ENCODE data around the gene STK39.

STK39 gene

GRCh38 chr2:168090366-168091135 lies 156.8 kb downstream of the STK39 start:
- no peak for DNase-seq (ENCODE audit: low read depth in 1 of 2, low spot score in 1 of 2)
- Histone ChIP-seq H3K27me3 (ENCODE audit: insufficient read depth, poor library complexity, severe bottlenecking) (no peaks in the 10 kb centered on the region), H3K27ac (replicated peaks) (no peak overlapping the region), H3K4me3 (replicated peaks; ENCODE audit: insufficient read depth, low read length) (no peak overlapping the region)
- TF ChIP-seq SPI1 (IDR thresholded peaks at IDR 0.05; ENCODE audit: borderline replicate concordance, low read depth) (no peak), POLR2AphosphoS5 (IDR thresholded peaks at IDR 0.05; ENCODE audit: low read depth) (no peak), REST (IDR thresholded peaks at IDR 0.05; ENCODE audit: insufficient replicate concordance, low read depth) (no peak), CTCF (IDR thresholded peaks at IDR 0.05; ENCODE audit: insufficient read depth, low read length) (no peak), GABPA (IDR thresholded peaks at IDR 0.05; ENCODE audit: low read depth) (no peak)

- H3K27ac ChIP-seq (replicated peaks) = no peak overlapping the region
- no peak overlapping the region for H3K4me3 ChIP-seq (replicated peaks; ENCODE audit: insufficient read depth, low read length)
- DNase-seq (ENCODE audit: low read depth in 1 of 2, low spot score in 1 of 2) = no peak
- TF ChIP-seq CTCF (IDR thresholded peaks at IDR 0.05; ENCODE audit: insufficient read depth, low read length) = no peak
- no peak for TF ChIP-seq POLR2AphosphoS5 (IDR thresholded peaks at IDR 0.05; ENCODE audit: low read depth)
- TF ChIP-seq GABPA (IDR thresholded peaks at IDR 0.05; ENCODE audit: low read depth) = no peak
- peak; percentile 53; the same call in 1 of the 2 replicates for TF ChIP-seq SPI1 (IDR thresholded peaks at IDR 0.05; ENCODE audit: borderline replicate concordance, low read depth)
- TF ChIP-seq REST (IDR thresholded peaks at IDR 0.05; ENCODE audit: insufficient replicate concordance, low read depth) = no peak
- no peaks in the 10 kb centered on the region for H3K27me3 ChIP-seq (ENCODE audit: insufficient read depth, poor library complexity, severe bottlenecking)
Measured at GRCh38 chr2:168089200-168089599, 158.2 kb downstream of the STK39 start.

GRCh38 chr2:168087401-168087800 lies 160.0 kb downstream of the STK39 start:
- TF ChIP-seq CTCF (IDR thresholded peaks at IDR 0.05; ENCODE audit: insufficient read depth, low read length) (no peak), POLR2AphosphoS5 (IDR thresholded peaks at IDR 0.05; ENCODE audit: low read depth) (no peak), SPI1 (IDR thresholded peaks at IDR 0.05; ENCODE audit: borderline replicate concordance, low read depth) (no peak), GABPA (IDR thresholded peaks at IDR 0.05; ENCODE audit: low read depth) (no peak), REST (IDR thresholded peaks at IDR 0.05; ENCODE audit: insufficient replicate concordance, low read depth) (no peak)
- no peaks in the 10 kb centered on the region for H3K27me3 ChIP-seq (ENCODE audit: insufficient read depth, poor library complexity, severe bottlenecking)
- H3K27ac ChIP-seq (replicated peaks) = no peak overlapping the region
- H3K4me3 ChIP-seq (replicated peaks; ENCODE audit: insufficient read depth, low read length) = no peak overlapping the region
- DNase-seq (ENCODE audit: low read depth in 1 of 2, low spot score in 1 of 2) = no peak

All from HL-60 (cell line).